Measurements from ENCODE around the gene SNX6. TPM values are rescaled to one million over a fixed set of nuclear protein-coding genes. Genes with fewer than 3 reads are reported as not detected.
"Not testable (repeated sequence)": the region's sequence is repeated elsewhere in the genome, so short reads cannot be mapped to it uniquely, and the experiment has no call there.

The SNX6 gene
- polyA plus RNA-seq, 3 donors: 134 to 147 (median 141) TPM

- no peak for DNase-seq (ENCODE audit: low read depth in 3 of 3, low spot score in 2 of 3)
These were observed 60.2 kb downstream of the SNX6 start for GRCh38 chr14:34569750-34570149.

- no peak for DNase-seq (ENCODE audit: low read depth in 3 of 3, low spot score in 2 of 3)
These were observed 61.1 kb downstream of the SNX6 start for GRCh38 chr14:34568803-34569202.

- no peak for DNase-seq (ENCODE audit: low read depth in 3 of 3, low spot score in 2 of 3)
These were observed 67.2 kb downstream of the SNX6 start for GRCh38 chr14:34562776-34563150.

GRCh38 chr14:34562037-34562775 lies 67.7 kb downstream of the SNX6 start:
- not testable (repeated sequence) for DNase-seq (ENCODE audit: low read depth in 3 of 3, low spot score in 2 of 3)

- not testable (repeated sequence) for DNase-seq (ENCODE audit: low read depth in 3 of 3, low spot score in 2 of 3)
These were observed 73.5 kb downstream of the SNX6 start for GRCh38 chr14:34556498-34556829.

- DNase-seq (ENCODE audit: low read depth in 3 of 3, low spot score in 2 of 3): not testable (repeated sequence)
These were observed 74.1 kb downstream of the SNX6 start for GRCh38 chr14:34555583-34556497.

GRCh38 chr14:34554540-34555250 lies 75.3 kb downstream of the SNX6 start:
- DNase-seq (ENCODE audit: low read depth in 3 of 3, low spot score in 2 of 3): no peak

GRCh38 chr14:34549276-34549966 lies 80.5 kb downstream of the SNX6 start:
- DNase-seq (ENCODE audit: low read depth in 3 of 3, low spot score in 2 of 3): not testable (repeated sequence)

GRCh38 chr14:34548472-34548981 lies 81.4 kb downstream of the SNX6 start:
- DNase-seq (ENCODE audit: low read depth in 3 of 3, low spot score in 2 of 3): no peak

GRCh38 chr14:34547136-34547520 lies 82.8 kb downstream of the SNX6 start:
- DNase-seq (ENCODE audit: low read depth in 3 of 3, low spot score in 2 of 3): not testable (repeated sequence)

- not testable (repeated sequence) for DNase-seq (ENCODE audit: low read depth in 3 of 3, low spot score in 2 of 3)
These were observed 83.4 kb downstream of the SNX6 start for GRCh38 chr14:34546272-34547135.

- DNase-seq (ENCODE audit: low read depth in 3 of 3, low spot score in 2 of 3): not testable (repeated sequence)
These were observed 89.5 kb downstream of the SNX6 start for GRCh38 chr14:34540181-34541059.

- peak; percentile 92 to 93 (median 92) for DNase-seq (ENCODE audit: low read depth in 3 of 3, low spot score in 2 of 3)
These were observed 90.4 kb downstream of the SNX6 start, which contains the start of gene EAPP for GRCh38 chr14:34539407-34540180. Gene EAPP, minus strand, starts transcription at chr14:34539701. Its CDS starts 73 bp downstream, at chr14:34539628.

GRCh38 chr14:34538871-34539406 lies 91.0 kb downstream of the SNX6 start:
- DNase-seq (ENCODE audit: low read depth in 3 of 3, low spot score in 2 of 3): no peak

- DNase-seq (ENCODE audit: low read depth in 3 of 3, low spot score in 2 of 3): not testable (repeated sequence)
These were observed 91.9 kb downstream of the SNX6 start for GRCh38 chr14:34538096-34538495.

GRCh38 chr14:34537677-34538009 lies 92.3 kb downstream of the SNX6 start:
- no peak for DNase-seq (ENCODE audit: low read depth in 3 of 3, low spot score in 2 of 3)

- no peak for DNase-seq (ENCODE audit: low read depth in 3 of 3, low spot score in 2 of 3)
These were observed 92.8 kb downstream of the SNX6 start for GRCh38 chr14:34536951-34537676.

Measured in right renal cortex interstitium (tissue), 3 donors.